H9 (cell line): ENCODE data around the gene TMEM109. TPM values are rescaled to one million over a fixed set of nuclear protein-coding genes. Genes with fewer than 3 reads are reported as not detected.

ENCODE experiments used
- DNase-seq: peaks from one replicate; pipeline ENCODE4 v3.0.0-alpha.2; 2017
- H2AFZ ChIP-seq: one replicate; pipeline ENCODE4 v1.6.1; 2013; ENCODE audit warnings: mild to moderate bottlenecking, low read length, control low read depth, moderate library complexity
- H2AK5ac ChIP-seq: 2 replicates; pipeline ENCODE4 v1.6.1; 2013; ENCODE audit warnings: low read length, control low read depth, mixed read lengths; ENCODE audit not compliant: insufficient read length
- H2BK120ac ChIP-seq: one replicate; pipeline ENCODE4 v1.6.1; 2013; ENCODE audit warnings: low read depth, mild to moderate bottlenecking, low read length, control low read depth, inconsistent platforms; ENCODE audit not compliant: poor library complexity, severe bottlenecking
- H2BK12ac ChIP-seq: 2 replicates; pipeline ENCODE4 v1.6.1; 2013; ENCODE audit warnings: low read length, control low read depth, mixed read lengths, low read depth; ENCODE audit not compliant: insufficient read length
- H2BK15ac ChIP-seq: 2 replicates; pipeline ENCODE4 v1.6.1; 2013; ENCODE audit warnings: low read depth, low read length, control low read depth
- H2BK20ac ChIP-seq: one replicate; pipeline ENCODE4 v1.6.1; 2013; ENCODE audit warnings: low read depth, mild to moderate bottlenecking, low read length, control low read depth, inconsistent platforms; ENCODE audit not compliant: poor library complexity, severe bottlenecking
- H2BK5ac ChIP-seq: 2 replicates; pipeline ENCODE4 v1.6.1; 2013; ENCODE audit warnings: low read length, control low read depth, mixed read lengths; ENCODE audit not compliant: insufficient read length
- H3K14ac ChIP-seq: 2 replicates; pipeline ENCODE4 v1.6.1; 2013; ENCODE audit warnings: low read length, control low read depth; ENCODE audit not compliant: insufficient read depth
- H3K18ac ChIP-seq: 2 replicates; pipeline ENCODE4 v1.6.1; 2013; ENCODE audit warnings: low read depth, mild to moderate bottlenecking, mixed read lengths, low read length, control low read depth; ENCODE audit not compliant: insufficient read length
- H3K23ac ChIP-seq: 2 replicates; pipeline ENCODE4 v1.6.1; 2013; ENCODE audit warnings: low read length, control low read depth, mixed read lengths, low read depth; ENCODE audit not compliant: insufficient read length
- H3K23me2 ChIP-seq: 2 replicates; pipeline ENCODE4 v1.6.1; 2013; ENCODE audit warnings: low read depth, mild to moderate bottlenecking, mixed read lengths, low read length, control low read depth; ENCODE audit not compliant: insufficient read length, poor library complexity, severe bottlenecking
- H3K27ac ChIP-seq: 2 replicates; pipeline ENCODE4 v1.5.1; 2013; ENCODE audit warnings: low read length, control low read depth, mixed read lengths, low read depth; ENCODE audit not compliant: insufficient read length
- H3K27me3 ChIP-seq: 2 replicates; pipeline ENCODE4 v1.6.1; 2013; ENCODE audit warnings: low read length, control low read depth, inconsistent platforms; ENCODE audit not compliant: insufficient read depth
- H3K4ac ChIP-seq: 2 replicates; pipeline ENCODE4 v1.6.1; 2013; ENCODE audit warnings: low read depth, mild to moderate bottlenecking, control low read depth, inconsistent platforms, low read length, moderate library complexity
- H3K4me1 ChIP-seq: 2 replicates; pipeline ENCODE4 v1.6.1; 2013; ENCODE audit warnings: low read length, control low read depth, inconsistent platforms; ENCODE audit not compliant: insufficient read depth
- H3K4me2 ChIP-seq: 2 replicates; pipeline ENCODE4 v1.6.1; 2013; ENCODE audit warnings: low read length, control low read depth, mixed read lengths; ENCODE audit not compliant: insufficient read length, insufficient read depth
- H3K56ac ChIP-seq: 2 replicates; pipeline ENCODE4 v1.6.1; 2013; ENCODE audit warnings: low read depth, mild to moderate bottlenecking, mixed read lengths, low read length, control low read depth; ENCODE audit not compliant: insufficient read length
- H3K79me1 ChIP-seq: 2 replicates; pipeline ENCODE4 v1.6.1; 2013; ENCODE audit warnings: low read depth, mild to moderate bottlenecking, moderate library complexity, low read length, control low read depth, inconsistent platforms; ENCODE audit not compliant: insufficient read depth, poor library complexity, severe bottlenecking
- H3K79me2 ChIP-seq: 2 replicates; pipeline ENCODE4 v1.6.1; 2013; ENCODE audit warnings: low read length, control low read depth, inconsistent platforms; ENCODE audit not compliant: insufficient read depth
- H3K9ac ChIP-seq: 2 replicates; pipeline ENCODE4 v1.6.1; 2013; ENCODE audit warnings: low read length, control low read depth, mixed read lengths; ENCODE audit not compliant: insufficient read length; ENCODE audit errors: extremely low read depth
- H3K9me3 ChIP-seq: one replicate; pipeline ENCODE4 v1.6.1; 2013; ENCODE audit warnings: low read depth, low read length, inconsistent platforms; ENCODE audit not compliant: control insufficient read depth
- H3T11ph ChIP-seq: one replicate; pipeline ENCODE4 v1.6.1; 2013; ENCODE audit warnings: mild to moderate bottlenecking, low read length, control low read depth, inconsistent platforms
- H4K20me1 ChIP-seq: one replicate; pipeline ENCODE4 v1.6.1; 2013; ENCODE audit not compliant: control insufficient read depth, insufficient read length, insufficient read depth
- H4K5ac ChIP-seq: 2 replicates; pipeline ENCODE4 v1.6.1; 2013; ENCODE audit warnings: low read depth, mild to moderate bottlenecking, mixed read lengths, low read length, control low read depth; ENCODE audit not compliant: insufficient read length
- H4K8ac ChIP-seq: replicated peaks from 2 replicates; pipeline ENCODE4 v1.6.1; 2013; ENCODE audit warnings: low read length, control low read depth, mixed read lengths, low read depth; ENCODE audit not compliant: insufficient read length
- H4K91ac ChIP-seq: 2 replicates; pipeline ENCODE4 v1.6.1; 2013; ENCODE audit warnings: low read depth, mild to moderate bottlenecking, moderate library complexity, mixed read lengths, low read length, control low read depth; ENCODE audit not compliant: insufficient read length
- H3K27ac Mint-ChIP-seq, 3 experiments: 2 replicates in 2 of 3; 3 replicates in 1 of 3; pipeline ENCODE4 v1.8.0; 2020 to 2021; ENCODE audit warnings: mixed read lengths in 3 of 3, mild to moderate bottlenecking in 1 of 3, moderate library complexity in 1 of 3
- H3K27me3 Mint-ChIP-seq: 2 replicates; pipeline ENCODE4 v1.8.0; 2021; ENCODE audit warnings: low read depth, mild to moderate bottlenecking, moderate library complexity, mixed read lengths
- H3K36me3 Mint-ChIP-seq, 3 experiments: 2 replicates in 2 of 3; 3 replicates in 1 of 3; pipeline ENCODE4 v1.8.0; 2020 to 2021; ENCODE audit warnings: low read depth in 3 of 3, mixed read lengths in 3 of 3; ENCODE audit not compliant: insufficient read depth in 1 of 3
- H3K4me1 Mint-ChIP-seq, 2 experiments: 2 replicates each; pipeline ENCODE4 v1.8.0; 2020; ENCODE audit warnings: mixed read lengths in 2 of 2
- H3K4me3 Mint-ChIP-seq, 2 experiments: 2 replicates in 1 of 2; 3 replicates in 1 of 2; pipeline ENCODE4 v1.8.0; 2020 to 2021; ENCODE audit warnings: mild to moderate bottlenecking in 2 of 2, mixed read lengths in 2 of 2, moderate library complexity in 1 of 2
- H3K9me3 Mint-ChIP-seq, 2 experiments: 2 replicates in 1 of 2; 3 replicates in 1 of 2; pipeline ENCODE4 v1.8.0; 2020; ENCODE audit warnings: mild to moderate bottlenecking in 2 of 2, mixed read lengths in 2 of 2, moderate library complexity in 1 of 2
- WGBS: extraction: QIAGEN DNeasy Blood & Tissue Kit; methylation state at CpG from one replicate; pipeline ENCODE4 v1.1.7; 2013; ENCODE audit warnings: missing lambda C conversion rate, low lambda C conversion rate, mixed read lengths; ENCODE audit not compliant: insufficient read length; ENCODE audit errors: extremely low coverage; 5-methylcytosine and 5-hydroxymethylcytosine counted together
- total RNA-seq: library from RNA; stranded (reverse); gene quantifications from 2 replicates; pipeline ENCODE4 v1.2.1, GENCODE V29; 2021
- TF ChIP-seq, protein P1 (sequence below): fragments of 200-600 bp; sonication (generic); conservative IDR thresholded peaks from 3 replicates; pipeline ENCODE4 v1.8.0; 2021; ENCODE audit warnings: antibody characterized with exemption, mild to moderate bottlenecking

Gene TMEM109
- total RNA-seq, 1 experiment from 2014 or later = 38.0 TPM

DNA sequence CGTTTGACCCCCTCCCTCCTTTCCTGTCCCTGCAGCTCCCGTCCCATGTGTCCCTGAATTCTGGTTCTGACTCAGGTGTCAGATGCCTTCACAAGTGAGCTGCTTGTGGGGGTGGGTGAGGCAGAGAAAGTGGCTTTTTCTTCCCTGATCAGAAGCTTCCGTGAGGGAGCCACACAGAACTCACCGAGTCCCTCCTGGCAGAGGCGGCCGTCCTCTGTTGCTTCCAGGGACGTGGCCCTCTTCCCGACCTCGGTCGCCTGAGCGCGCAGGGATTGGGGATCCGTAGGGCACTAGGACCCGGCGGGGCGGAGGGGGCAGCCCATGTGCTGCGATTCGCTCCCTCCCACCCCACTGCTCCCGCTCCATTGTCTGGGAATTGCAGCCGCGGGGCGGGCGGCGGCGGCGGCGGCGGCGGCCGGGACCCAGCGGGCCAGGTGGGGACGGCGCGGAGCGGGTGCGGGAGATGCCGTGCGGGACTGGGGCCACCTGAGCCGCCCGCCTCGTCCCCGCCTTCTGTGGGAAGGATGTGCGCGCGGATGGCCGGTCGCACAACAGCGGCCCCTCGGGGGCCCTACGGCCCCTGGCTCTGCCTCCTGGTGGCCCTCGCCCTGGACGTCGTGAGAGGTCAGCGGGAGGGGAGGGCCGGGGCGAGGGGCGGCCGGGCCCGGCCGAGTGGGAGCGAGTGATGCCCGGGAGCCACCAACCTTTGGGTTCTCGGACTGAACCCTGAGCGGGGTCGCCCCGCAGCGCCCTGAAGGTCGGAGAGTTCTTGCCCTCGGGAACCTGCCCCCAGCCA is 10.3 kb downstream of the TMEM109 start, which contains the start of gene TMEM132A:
Gene TMEM132A, plus strand, starts transcription at position 351 of the 796 bp plus-strand sequence. Its CDS starts 174 bp downstream, at position 525.
- Mint-ChIP-seq H3K9me3 (no peaks in the 10 kb centered on the region), H3K27me3 (peaks cover 7% of the 10 kb centered on the region), H3K27ac (peak within 1 kb of the TSS in 1 of 3 experiments; percentile 62; a peak in 2 of 7 replicates), H3K4me1 (peaks cover 16 to 21% of the 10 kb centered on the region in 2 experiments), H3K36me3 (peaks cover 28 to 56% (median 52%) of the 10 kb centered on the region in 3 experiments; a peak in 6 of 7 replicates), H3K4me3 (peak within 1 kb of the TSS; percentile 78 to 93)
- no peak within 1 kb of the TSS; the same call in 1 of the 2 replicates for H2BK15ac ChIP-seq
- no peak within 1 kb of the TSS for H3K4ac ChIP-seq
- peak within 1 kb of the TSS; percentile 77 for H3K14ac ChIP-seq
- no peaks in the 10 kb centered on the region for H3K9me3 ChIP-seq
- no peak within 1 kb of the TSS for H2AFZ ChIP-seq
- H3K79me2 ChIP-seq = no peaks in the 10 kb centered on the region
- no peak within 1 kb of the TSS for H3K23ac ChIP-seq
- DNase-seq = peak; percentile 87
- no peak within 1 kb of the TSS for H3T11ph ChIP-seq
- no peaks in the 10 kb centered on the region for H3K27me3 ChIP-seq
- H3K4me1 ChIP-seq = peaks cover 2% of the 10 kb centered on the region; the same call in 1 of the 2 replicates
- TF ChIP-seq, protein P1, sequence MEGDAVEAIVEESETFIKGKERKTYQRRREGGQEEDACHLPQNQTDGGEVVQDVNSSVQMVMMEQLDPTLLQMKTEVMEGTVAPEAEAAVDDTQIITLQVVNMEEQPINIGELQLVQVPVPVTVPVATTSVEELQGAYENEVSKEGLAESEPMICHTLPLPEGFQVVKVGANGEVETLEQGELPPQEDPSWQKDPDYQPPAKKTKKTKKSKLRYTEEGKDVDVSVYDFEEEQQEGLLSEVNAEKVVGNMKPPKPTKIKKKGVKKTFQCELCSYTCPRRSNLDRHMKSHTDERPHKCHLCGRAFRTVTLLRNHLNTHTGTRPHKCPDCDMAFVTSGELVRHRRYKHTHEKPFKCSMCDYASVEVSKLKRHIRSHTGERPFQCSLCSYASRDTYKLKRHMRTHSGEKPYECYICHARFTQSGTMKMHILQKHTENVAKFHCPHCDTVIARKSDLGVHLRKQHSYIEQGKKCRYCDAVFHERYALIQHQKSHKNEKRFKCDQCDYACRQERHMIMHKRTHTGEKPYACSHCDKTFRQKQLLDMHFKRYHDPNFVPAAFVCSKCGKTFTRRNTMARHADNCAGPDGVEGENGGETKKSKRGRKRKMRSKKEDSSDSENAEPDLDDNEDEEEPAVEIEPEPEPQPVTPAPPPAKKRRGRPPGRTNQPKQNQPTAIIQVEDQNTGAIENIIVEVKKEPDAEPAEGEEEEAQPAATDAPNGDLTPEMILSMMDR = 0 out of 3 replicates have a peak, but pooled peaks have one; percentile 9
- H3K9ac ChIP-seq = peak within 1 kb of the TSS; percentile 41
- H3K23me2 ChIP-seq = peaks cover 10% of the 10 kb centered on the region
- H3K27ac ChIP-seq = no peak within 1 kb of the TSS
- no peaks in the 10 kb centered on the region for H4K20me1 ChIP-seq
- WGBS = no CpG with 5 or more reads among the region's 69 CpGs
- no peaks in the 10 kb centered on the region for H3K79me1 ChIP-seq
- no peak within 1 kb of the TSS for H2BK20ac ChIP-seq
- H4K5ac ChIP-seq = no peak within 1 kb of the TSS
- no peak within 1 kb of the TSS for H2BK120ac ChIP-seq
- H3K56ac ChIP-seq = no peak within 1 kb of the TSS
- H4K8ac ChIP-seq = no peak within 1 kb of the TSS
- H2BK5ac ChIP-seq = no peak within 1 kb of the TSS
- H2AK5ac ChIP-seq = no peak within 1 kb of the TSS
- H4K91ac ChIP-seq = no peak within 1 kb of the TSS
- H3K4me2 ChIP-seq = peak within 1 kb of the TSS; percentile 91
- peak within 1 kb of the TSS; percentile 54 for H3K18ac ChIP-seq
- H2BK12ac ChIP-seq = no peak within 1 kb of the TSS
